HL-60 (cell line): ENCODE measurements around the gene INVS.

Experiments
- DNase-seq, 2 experiments: peaks; one replicate each; pipeline ENCODE4 v3.0.0-alpha.2; 2010 to 2020; ENCODE audit warnings: low read depth in 1 of 2, low spot score in 1 of 2
- H3K27ac ChIP-seq: fragments of 250-450 bp; sonication (Bioruptor Pico); replicated peaks from 2 replicates; pipeline ENCODE4 v1.5.1; 2020; ENCODE audit warnings: mild to moderate bottlenecking, moderate library complexity
- H3K27me3 ChIP-seq: fragments of 250-450 bp; sonication (Bioruptor Pico); 2 replicates; pipeline ENCODE4 v1.5.1; 2021; ENCODE audit warnings: mild to moderate bottlenecking, moderate library complexity; ENCODE audit not compliant: insufficient read depth, poor library complexity, severe bottlenecking
- H3K4me3 ChIP-seq: replicated peaks from 2 replicates; pipeline ENCODE4 v1.5.1; 2011; ENCODE audit warnings: mild to moderate bottlenecking, control low read depth, low read length; ENCODE audit not compliant: insufficient read depth
- CTCF ChIP-seq: IDR thresholded peaks from one replicate; pipeline ENCODE4 v1.5.1; 2011; ENCODE audit warnings: low read length, control low read depth, inconsistent platforms; ENCODE audit not compliant: insufficient read depth
- GABPA ChIP-seq: IDR thresholded peaks from 2 replicates; pipeline ENCODE4 v1.6.1; 2012; ENCODE audit warnings: low read depth
- POLR2AphosphoS5 ChIP-seq: IDR thresholded peaks from 2 replicates; pipeline ENCODE4 v1.6.1; 2012; ENCODE audit warnings: low read depth
- REST ChIP-seq: IDR thresholded peaks from 2 replicates; pipeline ENCODE4 v1.6.1; 2012; ENCODE audit warnings: low read depth; ENCODE audit not compliant: insufficient replicate concordance
- SPI1 ChIP-seq: IDR thresholded peaks from 2 replicates; pipeline ENCODE4 v1.6.1; 2012; ENCODE audit warnings: low read depth, mild to moderate bottlenecking, borderline replicate concordance

Gene INVS

DNA sequence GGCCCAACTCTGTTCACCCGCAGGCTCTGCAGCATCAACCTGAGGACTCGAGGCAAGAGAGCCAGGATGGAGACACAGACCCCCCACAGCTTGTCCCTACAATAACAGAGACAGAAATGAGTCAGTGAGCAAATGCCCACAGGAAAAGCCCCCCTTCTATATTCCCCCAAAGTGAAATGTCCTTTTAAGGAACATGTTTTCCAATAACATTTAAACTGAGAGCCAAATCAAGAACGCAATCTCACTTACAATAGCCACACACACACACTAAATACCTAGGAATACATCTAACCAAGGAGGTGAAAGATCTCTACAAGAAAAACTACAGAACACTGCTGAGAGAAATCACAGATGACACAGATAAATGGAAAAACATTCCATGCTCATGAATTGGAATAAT lies 204.7 kb downstream of the INVS start:
- H3K27me3 ChIP-seq, result no peaks in the 10 kb centered on the region
- TF ChIP-seq CTCF (no peak), GABPA (no peak), POLR2AphosphoS5 (no peak), SPI1 (no peak)
- no peak for DNase-seq
- H3K27ac ChIP-seq, result no peak overlapping the region
- no peak overlapping the region for H3K4me3 ChIP-seq

DNA sequence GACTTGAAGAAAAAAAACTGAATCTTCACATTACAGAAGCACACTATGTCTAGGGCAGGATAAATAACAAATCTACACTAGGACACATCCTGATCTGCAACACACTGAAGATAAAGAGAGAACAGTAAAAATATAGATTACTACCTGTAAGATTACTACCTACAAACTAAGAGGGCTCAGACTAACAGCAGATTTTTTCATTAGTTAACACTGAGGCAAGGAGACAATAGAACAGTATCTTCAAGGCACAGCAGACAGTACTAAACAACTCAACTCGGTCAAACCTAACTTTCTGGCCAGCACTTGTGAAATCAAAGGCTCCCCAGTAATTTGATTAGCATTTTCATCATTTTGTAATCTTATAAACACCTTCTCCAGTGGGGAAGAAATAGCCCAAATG lies 207.2 kb downstream of the INVS start:
- H3K27me3 ChIP-seq, result no peaks in the 10 kb centered on the region
- TF ChIP-seq CTCF, result no peak
- no peak for TF ChIP-seq POLR2AphosphoS5
- no peak for TF ChIP-seq SPI1
- TF ChIP-seq GABPA, result no peak
- no peak for TF ChIP-seq REST
- H3K4me3 ChIP-seq, result no peak overlapping the region
- no peak overlapping the region for H3K27ac ChIP-seq
- DNase-seq, result no peak

DNA sequence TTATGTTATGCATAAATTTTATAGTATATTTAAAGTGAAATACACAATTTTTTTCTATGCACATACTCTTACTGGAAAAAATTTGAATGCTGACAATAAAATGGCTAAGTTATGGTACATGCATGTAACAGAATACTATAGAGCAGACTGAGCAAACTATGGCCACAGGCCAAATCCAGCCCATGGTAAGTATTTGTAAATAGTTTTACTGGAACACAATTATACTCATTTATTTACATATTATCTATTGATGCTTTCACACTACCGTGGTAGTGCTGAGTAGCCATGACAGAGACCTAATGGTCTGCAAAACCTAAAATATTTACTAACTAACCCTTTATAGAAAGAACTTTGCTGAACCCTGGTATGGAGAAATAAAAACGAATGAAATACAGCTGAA lies 208.0 kb downstream of the INVS start:
- TF ChIP-seq REST, result no peak
- H3K27me3 ChIP-seq, result no peaks in the 10 kb centered on the region
- no peak for DNase-seq
- H3K27ac ChIP-seq, result no peak overlapping the region
- H3K4me3 ChIP-seq, result no peak overlapping the region

- Histone ChIP-seq H3K4me3 (no peak overlapping the region), H3K27ac (no peak overlapping the region), H3K27me3 (no peaks in the 10 kb centered on the region)
- no peak for DNase-seq
- no peak for TF ChIP-seq POLR2AphosphoS5
- TF ChIP-seq GABPA, result no peak
- TF ChIP-seq SPI1, result no peak
- TF ChIP-seq REST, result no peak
- no peak for TF ChIP-seq CTCF
Measured at GRCh38 chr9:100308965-100309564, 210.0 kb downstream of the INVS start.
